ENCODE results near the gene GSTA4. TPM values are rescaled to one million over a fixed set of nuclear protein-coding genes. Genes with fewer than 3 reads are reported as not detected.
"Not testable (repeated sequence)": the region's sequence is repeated elsewhere in the genome, so short reads cannot be mapped to it uniquely, and the experiment has no call there.

GSTA4 gene
- total RNA-seq, 1 experiment from 2014 or later = 5.3 TPM

- H3K4me3 Mint-ChIP-seq (ENCODE audit: unreplicated experiment) = no peak overlapping the region
Observed at GRCh38 chr6:52958546-52959255, 36.4 kb downstream of the GSTA4 start.

GRCh38 chr6:52955871-52956270 lies 39.2 kb downstream of the GSTA4 start:
- Mint-ChIP-seq H3K4me1 (ENCODE audit: insufficient read depth, unreplicated experiment) (no peaks in the 10 kb centered on the region), H3K27me3 (ENCODE audit: insufficient read depth, unreplicated experiment) (no peaks in the 10 kb centered on the region), H3K9me3 (ENCODE audit: unreplicated experiment) (no peaks in the 10 kb centered on the region), H3K4me3 (ENCODE audit: unreplicated experiment) (no peak overlapping the region), H3K27ac (ENCODE audit: low read depth, unreplicated experiment) (no peak overlapping the region), H3K36me3 (ENCODE audit: insufficient read depth, unreplicated experiment) (no peaks in the 10 kb centered on the region)
- no peak for DNase-seq (ENCODE audit: unreplicated experiment)
- intact Hi-C loops (cut with micrococcal nuclease) = no loop called here
- CTCF ChIA-PET = interaction anchor here (1.1 kb wide), 1 partner anchor 27 kb away, joined by 4 read pairs; no protein-coding TSS in a partner anchor
- no peak for TF ChIP-seq CTCF (IDR thresholded peaks at IDR 0.05; ENCODE audit: unreplicated experiment)
- no TSS peak for BruUV-seq (replicated peaks)
- POLR2A ChIA-PET = no interaction called here

More at GRCh38 chr6:52958546-52959255, 36.4 kb downstream of the GSTA4 start:
- DNase-seq (ENCODE audit: unreplicated experiment) = no peak
- no peak for TF ChIP-seq CTCF (IDR thresholded peaks at IDR 0.05; ENCODE audit: unreplicated experiment)
- H3K36me3 Mint-ChIP-seq (ENCODE audit: insufficient read depth, unreplicated experiment) = no peaks in the 10 kb centered on the region
- H3K9me3 Mint-ChIP-seq (ENCODE audit: unreplicated experiment) = no peaks in the 10 kb centered on the region
- ChIA-PET CTCF (interaction anchor here (1.3 kb wide), 1 partner anchor 11 kb away, joined by 4 read pairs; no protein-coding TSS in a partner anchor), POLR2A (interaction anchor here (0.6 to 1.4 kb wide), 4 partner anchors 23 to 209 kb away, joined by 3 to 5 read pairs (median 4); no protein-coding TSS in a partner anchor)
- no peaks in the 10 kb centered on the region for H3K27me3 Mint-ChIP-seq (ENCODE audit: insufficient read depth, unreplicated experiment)
- no peak overlapping the region for H3K27ac Mint-ChIP-seq (ENCODE audit: low read depth, unreplicated experiment)
- intact Hi-C loops (cut with micrococcal nuclease) = no loop called here
- H3K4me1 Mint-ChIP-seq (ENCODE audit: insufficient read depth, unreplicated experiment) = no peaks in the 10 kb centered on the region
- no TSS peak for BruUV-seq (replicated peaks)

GRCh38 chr6:52953911-52954839 lies 40.9 kb downstream of the GSTA4 start:
- H3K36me3 Mint-ChIP-seq (ENCODE audit: insufficient read depth, unreplicated experiment) = no peaks in the 10 kb centered on the region
- TF ChIP-seq CTCF (IDR thresholded peaks at IDR 0.05; ENCODE audit: unreplicated experiment) = no peak

GRCh38 chr6:52946306-52946705 lies 48.8 kb downstream of the GSTA4 start:
- TF ChIP-seq CTCF (IDR thresholded peaks at IDR 0.05; ENCODE audit: unreplicated experiment) = no peak
- no peaks in the 10 kb centered on the region for H3K36me3 Mint-ChIP-seq (ENCODE audit: insufficient read depth, unreplicated experiment)
- H3K27me3 Mint-ChIP-seq (ENCODE audit: insufficient read depth, unreplicated experiment) = no peaks in the 10 kb centered on the region
- no peak for DNase-seq (ENCODE audit: unreplicated experiment)
- POLR2A ChIA-PET = interaction anchor here (1.0 kb wide), 1 partner anchor 21 kb away, joined by 4 read pairs; no protein-coding TSS in a partner anchor
- BruUV-seq (replicated peaks) = no TSS peak
- H3K4me3 Mint-ChIP-seq (ENCODE audit: unreplicated experiment) = no peak overlapping the region
- intact Hi-C loops (cut with micrococcal nuclease) = no loop called here
- CTCF ChIA-PET = interaction anchor here (1.0 to 1.5 kb wide), 2 partner anchors 12 to 49 kb away, joined by 3 read pairs; partner anchors contain the start of gene GSTA4
- H3K27ac Mint-ChIP-seq (ENCODE audit: low read depth, unreplicated experiment) = no peak overlapping the region
- H3K4me1 Mint-ChIP-seq (ENCODE audit: insufficient read depth, unreplicated experiment) = no peaks in the 10 kb centered on the region
- no peaks in the 10 kb centered on the region for H3K9me3 Mint-ChIP-seq (ENCODE audit: unreplicated experiment)

More at GRCh38 chr6:52953911-52954839, 40.9 kb downstream of the GSTA4 start:
- CTCF ChIA-PET = interaction anchor here (1.4 kb wide), 2 partner anchors 40 to 72 kb away, joined by 3 read pairs; no protein-coding TSS in a partner anchor
- no peaks in the 10 kb centered on the region for H3K4me1 Mint-ChIP-seq (ENCODE audit: insufficient read depth, unreplicated experiment)
- intact Hi-C loops (cut with micrococcal nuclease) = no loop called here
- no TSS peak for BruUV-seq (replicated peaks)
- no peak overlapping the region for H3K4me3 Mint-ChIP-seq (ENCODE audit: unreplicated experiment)
- no peak overlapping the region for H3K27ac Mint-ChIP-seq (ENCODE audit: low read depth, unreplicated experiment)
- peak; percentile 15 for DNase-seq (ENCODE audit: unreplicated experiment)
- POLR2A ChIA-PET = no interaction called here
- no peaks in the 10 kb centered on the region for H3K9me3 Mint-ChIP-seq (ENCODE audit: unreplicated experiment)
- H3K27me3 Mint-ChIP-seq (ENCODE audit: insufficient read depth, unreplicated experiment) = no peaks in the 10 kb centered on the region

- BruUV-seq (replicated peaks); intact Hi-C loops (cut with micrococcal nuclease); H3K27me3 Mint-ChIP-seq (ENCODE audit: insufficient read depth, unreplicated experiment); H3K36me3 Mint-ChIP-seq (ENCODE audit: insufficient read depth, unreplicated experiment); H3K4me3 Mint-ChIP-seq (ENCODE audit: unreplicated experiment); H3K9me3 Mint-ChIP-seq (ENCODE audit: unreplicated experiment); H3K4me1 Mint-ChIP-seq (ENCODE audit: insufficient read depth, unreplicated experiment); DNase-seq (ENCODE audit: unreplicated experiment); H3K27ac Mint-ChIP-seq (ENCODE audit: low read depth, unreplicated experiment): not testable (repeated sequence)
- ChIA-PET POLR2A (interaction anchor here (0.6 to 1.5 kb wide), 2 partner anchors 9 to 12 kb away, joined by 3 to 6 read pairs; no protein-coding TSS in a partner anchor), CTCF (interaction anchor here (0.7 kb wide), 1 partner anchor 23 kb away, joined by 3 read pairs; no protein-coding TSS in a partner anchor)
Observed at GRCh38 chr6:52942821-52943220, 52.3 kb downstream of the GSTA4 start.
